Activated gamma-delta T cell treated with anti-CD3 and anti-CD28 coated beads, Interleukin-2, amount 50 U/mL, for 16 hours (primary cell): ENCODE results near the gene GZMB.
"Not testable (repeated sequence)": the region's sequence is repeated elsewhere in the genome, so short reads cannot be mapped to it uniquely, and the experiment has no call there.

Experiments
- DNase-seq: peaks from one replicate; pipeline ENCODE4 v3.0.0-alpha.2; 2020; ENCODE audit warnings: low read depth

The GZMB gene

GRCh38 chr14:24634158-24634557, at the start of gene GZMB:
TSS of gene GZMB (minus strand) at chr14:24634190. CDS start at chr14:24634160, 30 bp downstream.
- peak; percentile 79 for DNase-seq

- no peak for DNase-seq
These were observed 47.1 kb upstream of the GZMB start for GRCh38 chr14:24681056-24681455.

GRCh38 chr14:24680516-24680915, 46.5 kb upstream of the GZMB start:
- no peak for DNase-seq

- DNase-seq = no peak
These were observed 45.4 kb upstream of the GZMB start for GRCh38 chr14:24679248-24679961.

GRCh38 chr14:24678801-24679247, 44.8 kb upstream of the GZMB start:
- DNase-seq = peak; percentile 73

GRCh38 chr14:24677956-24678355, 44.0 kb upstream of the GZMB start:
- DNase-seq = no peak

GRCh38 chr14:24674204-24674970, 40.4 kb upstream of the GZMB start:
- no peak for DNase-seq

GRCh38 chr14:24673534-24674203, 39.7 kb upstream of the GZMB start:
- peak; percentile 61 for DNase-seq

- DNase-seq = no peak
These were observed 39.1 kb upstream of the GZMB start for GRCh38 chr14:24673059-24673458.

- no peak for DNase-seq
These were observed 36.6 kb upstream of the GZMB start for GRCh38 chr14:24670594-24670993.

- DNase-seq = no peak
These were observed 35.7 kb upstream of the GZMB start for GRCh38 chr14:24669651-24670050.

- DNase-seq = no peak
These were observed 31.5 kb upstream of the GZMB start for GRCh38 chr14:24665440-24665991.

- DNase-seq = no peak
These were observed 30.4 kb upstream of the GZMB start for GRCh38 chr14:24664366-24664765.

- DNase-seq = no peak
These were observed 28.8 kb upstream of the GZMB start for GRCh38 chr14:24662753-24663152.

GRCh38 chr14:24659916-24660570, 26.1 kb upstream of the GZMB start:
- no peak for DNase-seq

- not testable (repeated sequence) for DNase-seq
These were observed 14.4 kb upstream of the GZMB start for GRCh38 chr14:24648361-24648760.

GRCh38 chr14:24639905-24640304, 5.9 kb upstream of the GZMB start:
- DNase-seq = no peak

- DNase-seq = no peak
These were observed 5.3 kb upstream of the GZMB start for GRCh38 chr14:24639270-24639669.

GRCh38 chr14:24633353-24633752, 637 bp downstream of the GZMB start:
- DNase-seq = no peak

- DNase-seq = no peak
These were observed 1.2 kb downstream of the GZMB start for GRCh38 chr14:24632761-24633160.

GRCh38 chr14:24632336-24632735, 1.7 kb downstream of the GZMB start:
- no peak for DNase-seq

GRCh38 chr14:24631749-24632335, 2.1 kb downstream of the GZMB start:
- DNase-seq = no peak
